ENCODE results near the gene GGCX.
A peak's percentile ranks its signal among the peaks of the same experiment; 100 is the strongest.
"Not testable (repeated sequence)": the region's sequence is repeated elsewhere in the genome, so short reads cannot be mapped to it uniquely, and the experiment has no call there.

Gene GGCX

GRCh38 chr2:85575739-85576138 lies 14.4 kb upstream of the GGCX start:
- no peak for DNase-seq (ENCODE audit: low read depth in 2 of 2, low spot score in 1 of 2)

GRCh38 chr2:85566265-85566664 lies 5.0 kb upstream of the GGCX start:
- no peak for DNase-seq (ENCODE audit: low read depth in 2 of 2, low spot score in 1 of 2)

GRCh38 chr2:85564144-85564563 lies 2.9 kb upstream of the GGCX start:
- no peak for DNase-seq (ENCODE audit: low read depth in 2 of 2, low spot score in 1 of 2)

- DNase-seq (ENCODE audit: low read depth in 2 of 2, low spot score in 1 of 2): no peak
These were observed 447 bp downstream of the GGCX start for GRCh38 chr2:85560812-85561279.

GRCh38 chr2:85560403-85560726 lies 928 bp downstream of the GGCX start:
- DNase-seq (ENCODE audit: low read depth in 2 of 2, low spot score in 1 of 2): not testable (repeated sequence)

GRCh38 chr2:85558160-85558559 lies 3.1 kb downstream of the GGCX start:
- no peak for DNase-seq (ENCODE audit: low read depth in 2 of 2, low spot score in 1 of 2)

GRCh38 chr2:85557130-85557529 lies 4.2 kb downstream of the GGCX start:
- no peak for DNase-seq (ENCODE audit: low read depth in 2 of 2, low spot score in 1 of 2)

- DNase-seq (ENCODE audit: low read depth in 2 of 2, low spot score in 1 of 2): no peak
These were observed 6.2 kb downstream of the GGCX start for GRCh38 chr2:85554980-85555612.

- no peak for DNase-seq (ENCODE audit: low read depth in 2 of 2, low spot score in 1 of 2)
These were observed 8.1 kb downstream of the GGCX start for GRCh38 chr2:85553184-85553583.

GRCh38 chr2:85551698-85552678 lies 9.3 kb downstream of the GGCX start:
- peak; percentile 76 to 80 for DNase-seq (ENCODE audit: low read depth in 2 of 2, low spot score in 1 of 2)

GRCh38 chr2:85550486-85550885 lies 10.8 kb downstream of the GGCX start:
- DNase-seq (ENCODE audit: low read depth in 2 of 2, low spot score in 1 of 2): no peak

- no peak for DNase-seq (ENCODE audit: low read depth in 2 of 2, low spot score in 1 of 2)
These were observed 11.5 kb downstream of the GGCX start for GRCh38 chr2:85549826-85550225.

- no peak for DNase-seq (ENCODE audit: low read depth in 2 of 2, low spot score in 1 of 2)
These were observed 12.2 kb downstream of the GGCX start for GRCh38 chr2:85549095-85549494.

- DNase-seq (ENCODE audit: low read depth in 2 of 2, low spot score in 1 of 2): no peak
These were observed 12.7 kb downstream of the GGCX start for GRCh38 chr2:85548608-85548900.

- DNase-seq (ENCODE audit: low read depth in 2 of 2, low spot score in 1 of 2): no peak
These were observed 13.3 kb downstream of the GGCX start for GRCh38 chr2:85547859-85548607.

GRCh38 chr2:85547089-85547858 lies 14.0 kb downstream of the GGCX start:
- no peak for DNase-seq (ENCODE audit: low read depth in 2 of 2, low spot score in 1 of 2)

GRCh38 chr2:85545780-85546240 lies 15.5 kb downstream of the GGCX start:
- no peak for DNase-seq (ENCODE audit: low read depth in 2 of 2, low spot score in 1 of 2)

GRCh38 chr2:85544915-85545779 lies 16.1 kb downstream of the GGCX start:
- DNase-seq (ENCODE audit: low read depth in 2 of 2, low spot score in 1 of 2): not testable (repeated sequence)

GRCh38 chr2:85544254-85544691 lies 17.0 kb downstream of the GGCX start:
- not testable (repeated sequence) for DNase-seq (ENCODE audit: low read depth in 2 of 2, low spot score in 1 of 2)

- DNase-seq (ENCODE audit: low read depth in 2 of 2, low spot score in 1 of 2): no peak
These were observed 18.5 kb downstream of the GGCX start for GRCh38 chr2:85542777-85543176.

Measured in stimulated activated CD8-positive, alpha-beta memory T cell treated with anti-CD3 and anti-CD28 coated beads, Interleukin-4, amount 100 ng/mL, for 1 hour (primary cell).